Peyer's patch (tissue), 4 donors: ENCODE results near the gene ITGB4.

ENCODE experiments used
- POLR2A ChIP-seq, 2 donors: fragments of 450-650 bp; IDR thresholded peaks; one replicate each; pipeline ENCODE4 v1.5.1; 2017; ENCODE audit warnings: antibody characterized with exemption in 2 of 2, mild to moderate bottlenecking in 2 of 2, moderate library complexity in 2 of 2
- TF ChIP-seq, protein P1 (sequence below), 6 experiments: fragments of 450-650 bp in 4 of 6; fragments of 200-600 bp in 2 of 6; sonication (generic) in 1 of 6; IDR thresholded peaks; one replicate each; pipeline ENCODE4 v1.5.1; 2017 to 2019; ENCODE audit warnings: antibody characterized with exemption in 6 of 6, mild to moderate bottlenecking in 3 of 6, moderate library complexity in 1 of 6

GRCh38 chr17:75740215-75740614 lies 19.0 kb downstream of the ITGB4 start:
- TF ChIP-seq, protein P1, sequence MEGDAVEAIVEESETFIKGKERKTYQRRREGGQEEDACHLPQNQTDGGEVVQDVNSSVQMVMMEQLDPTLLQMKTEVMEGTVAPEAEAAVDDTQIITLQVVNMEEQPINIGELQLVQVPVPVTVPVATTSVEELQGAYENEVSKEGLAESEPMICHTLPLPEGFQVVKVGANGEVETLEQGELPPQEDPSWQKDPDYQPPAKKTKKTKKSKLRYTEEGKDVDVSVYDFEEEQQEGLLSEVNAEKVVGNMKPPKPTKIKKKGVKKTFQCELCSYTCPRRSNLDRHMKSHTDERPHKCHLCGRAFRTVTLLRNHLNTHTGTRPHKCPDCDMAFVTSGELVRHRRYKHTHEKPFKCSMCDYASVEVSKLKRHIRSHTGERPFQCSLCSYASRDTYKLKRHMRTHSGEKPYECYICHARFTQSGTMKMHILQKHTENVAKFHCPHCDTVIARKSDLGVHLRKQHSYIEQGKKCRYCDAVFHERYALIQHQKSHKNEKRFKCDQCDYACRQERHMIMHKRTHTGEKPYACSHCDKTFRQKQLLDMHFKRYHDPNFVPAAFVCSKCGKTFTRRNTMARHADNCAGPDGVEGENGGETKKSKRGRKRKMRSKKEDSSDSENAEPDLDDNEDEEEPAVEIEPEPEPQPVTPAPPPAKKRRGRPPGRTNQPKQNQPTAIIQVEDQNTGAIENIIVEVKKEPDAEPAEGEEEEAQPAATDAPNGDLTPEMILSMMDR (IDR thresholded peaks at IDR 0.05), result no peak
- no peak for TF ChIP-seq POLR2A (IDR thresholded peaks at IDR 0.05)
